Upper lobe of left lung (tissue), 6 donors: ENCODE measurements around the gene COMMD2. TPM values are rescaled to one million over a fixed set of nuclear protein-coding genes. Genes with fewer than 3 reads are reported as not detected.

ENCODE experiments used
- ATAC-seq, 2 donors: fragments of 200-7000 bp; cut with Tn5 transposase; one replicate each; pipeline ENCODE4 v1.9.1; 2022; ENCODE audit warnings: mild to moderate bottlenecking in 2 of 2, moderate library complexity in 2 of 2; ENCODE audit not compliant: low FRiP score in 2 of 2
- DNase-seq, 2 donors: peaks; one replicate each; pipeline ENCODE4 v3.0.0-alpha.2; 2019 to 2020
- H3K27ac ChIP-seq, 4 donors: fragments of 200-600 bp; sonication (generic); one replicate each; pipeline ENCODE4 v1.5.1; 2016 to 2019
- H3K27me3 ChIP-seq, 4 donors: fragments of 200-600 bp; sonication (generic); one replicate each; pipeline ENCODE4 v1.5.1; 2017 to 2019
- H3K36me3 ChIP-seq, 4 donors: fragments of 200-600 bp; sonication (generic); one replicate each; pipeline ENCODE4 v1.5.1; 2016 to 2019
- H3K4me1 ChIP-seq, 4 donors: fragments of 200-600 bp; sonication (generic); one replicate each; pipeline ENCODE4 v1.5.1; 2018 to 2019
- H3K4me3 ChIP-seq, 4 donors: fragments of 200-600 bp; sonication (generic); one replicate each; pipeline ENCODE4 v1.5.1; 2017 to 2019; ENCODE audit warnings: mild to moderate bottlenecking in 2 of 4, moderate library complexity in 1 of 4
- H3K9me3 ChIP-seq, 4 donors: fragments of 200-600 bp; sonication (generic); one replicate each; pipeline ENCODE4 v1.5.1; 2018 to 2019
- EP300 ChIP-seq, 4 donors: sonication (generic); formaldehyde crosslinking; IDR thresholded peaks; one replicate each; pipeline ENCODE4 v1.5.1; 2017; ENCODE audit warnings: antibody characterized with exemption in 4 of 4, control low read depth in 2 of 4
- POLR2A ChIP-seq, 4 donors: fragments of 450-650 bp; IDR thresholded peaks; one replicate each; pipeline ENCODE4 v1.5.1; 2016 to 2017; ENCODE audit warnings: antibody characterized with exemption in 4 of 4, mild to moderate bottlenecking in 2 of 4
- POLR2AphosphoS5 ChIP-seq, 2 donors: sonication (generic); formaldehyde crosslinking; IDR thresholded peaks; one replicate each; pipeline ENCODE4 v1.5.1; 2017; ENCODE audit warnings: antibody characterized with exemption in 2 of 2
- WGBS, 2 donors: methylation state at CpG; one replicate each; pipeline ENCODE4 v1.1.5; 2017 to 2018; 5-methylcytosine and 5-hydroxymethylcytosine counted together
- total RNA-seq, 6 donors: library from RNA; depleted of rRNA in 4 of 6; stranded (reverse); fragments of >200 nt in 4 of 6; gene quantifications; one replicate each; pipeline versions ENCODE4 v1.1.0 to v1.2.1, GENCODE V29; 2016 to 2021
- TF ChIP-seq, protein P1 (sequence below), 6 experiments: fragments of 450-650 bp in 4 of 6; fragments of 200-600 bp in 2 of 6; sonication (generic) in 2 of 6; IDR thresholded peaks; one replicate each; pipeline ENCODE4 v1.5.1; 2016 to 2019; ENCODE audit warnings: antibody characterized with exemption in 6 of 6
- donor health status: DM: no; HTN: no; CAD: no; lungs with moderate emphysema.
- donor health status: DM: no; HTN: yes; CAD: no; lungs with severe emphysema.

Gene COMMD2
- total RNA-seq: 10 to 100 TPM; 11.5 to 44.0 (median 39.4) TPM

DNA sequence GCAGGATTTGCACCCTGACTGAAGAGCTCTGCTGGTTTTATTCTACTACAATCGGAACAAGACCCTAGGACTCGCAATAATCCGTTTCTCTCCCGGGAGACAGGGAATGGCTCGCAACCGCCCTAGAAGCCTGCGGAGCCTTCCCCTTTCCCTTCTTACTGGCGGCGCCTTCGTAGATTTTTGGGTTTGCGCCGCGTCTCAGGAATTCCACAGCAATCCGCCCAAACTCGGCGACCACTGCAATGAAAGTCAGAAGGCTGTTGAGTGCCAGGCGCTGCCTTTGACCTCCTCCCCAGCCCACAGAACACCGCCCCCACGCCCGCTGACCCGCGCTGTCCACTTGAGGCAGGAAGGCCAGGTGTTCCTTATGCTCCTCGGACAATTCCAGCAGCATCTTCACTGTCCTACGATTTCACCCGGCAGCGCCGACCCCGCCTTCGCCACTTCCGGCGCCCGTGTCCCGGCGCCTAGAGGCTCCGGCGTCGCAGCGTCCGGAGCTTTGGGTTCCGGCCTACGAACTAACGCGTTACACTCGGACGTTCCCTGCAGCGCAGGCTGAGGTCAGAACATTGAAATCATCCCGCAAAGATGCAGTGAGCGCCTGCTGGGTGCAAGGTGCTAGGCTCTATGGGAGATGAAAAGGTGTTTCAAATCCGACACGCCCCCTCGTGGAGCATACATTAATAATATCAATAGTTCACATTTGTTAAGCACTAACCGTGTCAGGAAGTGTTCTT is at the start of gene COMMD2:
Gene COMMD2, minus strand, starts transcription at position 439 of the 737 bp plus-strand sequence. Its CDS starts 45 bp downstream, at position 394.
- Histone ChIP-seq H3K4me1 (peaks cover 11 to 25% (median 14%) of the 10 kb centered on the region in 4 donors), H3K4me3 (peak within 1 kb of the TSS; percentile 61 to 81 (median 68)), H3K9me3 (no peaks in the 10 kb centered on the region), H3K27ac (peak within 1 kb of the TSS; percentile 73 to 87 (median 85)), H3K36me3 (peaks cover 4 to 33% (median 18%) of the 10 kb centered on the region in 4 donors), H3K27me3 (no peaks in the 10 kb centered on the region)
- TF ChIP-seq POLR2A (IDR thresholded peaks at IDR 0.05): peak in 2 of 4 donors; percentile 71 to 81
- peak; percentile 80 to 82 for TF ChIP-seq POLR2AphosphoS5 (IDR thresholded peaks at IDR 0.05)
- TF ChIP-seq, protein P1, sequence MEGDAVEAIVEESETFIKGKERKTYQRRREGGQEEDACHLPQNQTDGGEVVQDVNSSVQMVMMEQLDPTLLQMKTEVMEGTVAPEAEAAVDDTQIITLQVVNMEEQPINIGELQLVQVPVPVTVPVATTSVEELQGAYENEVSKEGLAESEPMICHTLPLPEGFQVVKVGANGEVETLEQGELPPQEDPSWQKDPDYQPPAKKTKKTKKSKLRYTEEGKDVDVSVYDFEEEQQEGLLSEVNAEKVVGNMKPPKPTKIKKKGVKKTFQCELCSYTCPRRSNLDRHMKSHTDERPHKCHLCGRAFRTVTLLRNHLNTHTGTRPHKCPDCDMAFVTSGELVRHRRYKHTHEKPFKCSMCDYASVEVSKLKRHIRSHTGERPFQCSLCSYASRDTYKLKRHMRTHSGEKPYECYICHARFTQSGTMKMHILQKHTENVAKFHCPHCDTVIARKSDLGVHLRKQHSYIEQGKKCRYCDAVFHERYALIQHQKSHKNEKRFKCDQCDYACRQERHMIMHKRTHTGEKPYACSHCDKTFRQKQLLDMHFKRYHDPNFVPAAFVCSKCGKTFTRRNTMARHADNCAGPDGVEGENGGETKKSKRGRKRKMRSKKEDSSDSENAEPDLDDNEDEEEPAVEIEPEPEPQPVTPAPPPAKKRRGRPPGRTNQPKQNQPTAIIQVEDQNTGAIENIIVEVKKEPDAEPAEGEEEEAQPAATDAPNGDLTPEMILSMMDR (IDR thresholded peaks at IDR 0.05): peak; percentile 12 to 45 (median 30)
- no peak for TF ChIP-seq EP300 (IDR thresholded peaks at IDR 0.05)
- ATAC-seq (peak; percentile 97 to 98), DNase-seq (peak; percentile 82 to 94)
- WGBS, 2 donors: 0% methylated on average over 22 to 46 of the region's 52 CpGs

DNA sequence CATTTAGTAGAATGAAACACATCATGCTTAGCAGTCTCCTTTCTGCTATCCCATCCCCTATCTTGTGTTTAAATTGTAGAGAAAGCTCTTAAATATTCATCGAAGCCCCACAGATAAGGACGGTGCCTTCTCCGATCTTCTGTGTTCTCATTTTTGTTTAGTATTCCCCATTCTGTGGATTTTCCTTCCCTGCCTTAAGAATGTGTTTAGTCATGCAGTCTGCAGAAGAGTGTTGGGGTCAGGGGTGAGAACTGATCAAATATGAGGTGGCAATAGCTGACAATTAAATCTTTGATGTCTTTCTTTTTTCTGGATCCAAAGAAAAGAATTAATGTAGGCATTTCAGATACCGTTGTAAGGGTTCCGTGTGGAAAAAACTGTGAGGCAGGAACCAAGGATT is 49.4 kb upstream of the COMMD2 start:
- Histone ChIP-seq H3K9me3 (no peaks in the 10 kb centered on the region), H3K36me3 (no peaks in the 10 kb centered on the region), H3K4me3 (no peak overlapping the region), H3K4me1 (no peaks in the 10 kb centered on the region), H3K27me3 (no peaks in the 10 kb centered on the region), H3K27ac (no peak overlapping the region)
- TF ChIP-seq EP300 (IDR thresholded peaks at IDR 0.05) (no peak), POLR2AphosphoS5 (IDR thresholded peaks at IDR 0.05) (no peak), POLR2A (IDR thresholded peaks at IDR 0.05) (no peak)
- TF ChIP-seq, protein P1 (IDR thresholded peaks at IDR 0.05): no peak
- no peak for ATAC-seq
- WGBS, 2 donors: 72 to 76% methylated on average over 5 of the region's 5 CpGs
- no peak for DNase-seq

DNA sequence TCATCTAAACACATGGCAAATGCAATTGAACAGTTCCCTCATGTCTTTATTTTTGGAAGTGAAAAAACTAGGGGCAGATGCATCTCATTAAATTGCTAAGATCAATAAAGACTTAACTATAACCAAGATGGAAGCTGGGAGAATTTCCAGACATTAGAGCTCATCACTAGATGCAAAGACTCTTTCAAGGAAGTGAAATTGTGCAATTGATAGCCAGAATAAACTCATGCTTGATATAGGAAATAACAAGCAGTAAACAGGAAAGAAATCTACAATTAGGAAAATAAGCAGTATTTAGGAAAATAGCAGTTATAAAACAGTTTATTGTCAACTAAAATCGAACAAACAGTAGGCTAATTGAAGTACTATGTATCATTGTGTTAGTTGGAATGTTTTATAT is 48.9 kb upstream of the COMMD2 start:
- H3K27me3 ChIP-seq: no peaks in the 10 kb centered on the region
- no peak for ATAC-seq

DNA sequence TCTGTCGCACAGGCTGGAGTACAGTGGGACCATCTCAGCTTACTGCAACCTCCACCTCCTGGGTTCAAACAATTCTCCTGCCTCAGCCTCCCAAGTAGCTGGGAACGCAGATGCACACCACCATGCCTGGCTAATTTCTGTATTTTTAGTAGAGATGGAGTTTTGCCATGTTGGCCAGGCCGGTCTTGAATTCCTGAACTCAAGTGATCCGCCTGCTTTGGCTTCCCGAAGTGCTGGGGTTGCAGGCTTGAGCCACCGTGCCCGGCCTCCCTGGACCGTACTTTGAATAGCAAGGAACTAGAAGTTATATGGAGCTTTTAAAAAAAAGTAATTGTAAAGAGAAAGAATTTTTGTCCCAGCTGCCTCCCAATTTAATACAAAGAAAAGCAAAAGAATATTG is 48.4 kb upstream of the COMMD2 start:
- TF ChIP-seq POLR2A (IDR thresholded peaks at IDR 0.05) (no peak), EP300 (IDR thresholded peaks at IDR 0.05) (no peak), POLR2AphosphoS5 (IDR thresholded peaks at IDR 0.05) (no peak)
- TF ChIP-seq, protein P1 (IDR thresholded peaks at IDR 0.05): no peak
- 93 to 95% methylated on average over 8 of the region's 8 CpGs for WGBS, 2 donors
- no peak for DNase-seq

More for the DNA sequence above, 48.9 kb upstream of the COMMD2 start:
- Histone ChIP-seq H3K9me3 (no peaks in the 10 kb centered on the region), H3K36me3 (no peaks in the 10 kb centered on the region), H3K27ac (no peak overlapping the region), H3K4me3 (no peak overlapping the region), H3K4me1 (no peaks in the 10 kb centered on the region)
- WGBS, 2 donors: 63 to 72% methylated on average over 1 of the region's 1 CpG
- TF ChIP-seq, protein P1 (IDR thresholded peaks at IDR 0.05): no peak
- TF ChIP-seq EP300 (IDR thresholded peaks at IDR 0.05) (no peak), POLR2A (IDR thresholded peaks at IDR 0.05) (no peak), POLR2AphosphoS5 (IDR thresholded peaks at IDR 0.05) (no peak)
- DNase-seq: no peak

More for the DNA sequence above, 48.4 kb upstream of the COMMD2 start:
- ATAC-seq: no peak
- Histone ChIP-seq H3K4me1 (no peaks in the 10 kb centered on the region), H3K27ac (no peak overlapping the region), H3K36me3 (no peaks in the 10 kb centered on the region), H3K9me3 (no peaks in the 10 kb centered on the region), H3K4me3 (no peak overlapping the region), H3K27me3 (no peaks in the 10 kb centered on the region)
